Activated CD8-positive, alpha-beta memory T cell treated with anti-CD3 and anti-CD28 coated beads for 48 hours (primary cell): Measurements from ENCODE around the gene CACNA2D1.

Source experiments
- DNase-seq, 3 experiments: peaks; one replicate each; pipeline ENCODE4 v3.0.0-alpha.2; 2020; ENCODE audit warnings: low read depth in 2 of 3, low spot score in 2 of 3

Gene CACNA2D1

DNA sequence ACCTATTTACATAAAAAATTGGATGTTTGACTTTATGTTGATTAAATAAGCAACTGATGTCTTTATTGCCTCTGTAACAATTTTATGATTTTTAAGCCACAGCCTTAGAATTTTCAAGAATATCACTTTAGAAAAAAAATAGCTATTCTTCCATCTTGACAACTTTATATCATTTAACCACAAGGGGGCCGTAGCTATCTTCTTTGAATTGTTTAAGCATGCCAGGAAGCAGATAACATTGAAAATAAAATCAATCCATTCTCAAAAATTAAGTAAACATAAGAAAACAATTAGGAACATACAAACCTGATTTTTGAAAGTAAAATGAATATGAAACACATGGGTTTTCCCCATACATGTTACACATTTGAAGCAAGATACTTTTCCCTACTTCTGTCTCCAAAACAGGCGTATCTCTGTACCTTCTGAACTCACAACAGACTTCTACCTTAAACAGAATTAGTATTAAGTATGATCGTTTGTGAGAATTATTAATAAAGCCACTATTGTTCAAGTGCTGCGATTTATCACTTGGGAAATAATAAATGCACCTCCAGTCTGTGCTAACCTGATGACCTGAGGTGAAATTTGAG, 209.0 kb downstream of the CACNA2D1 start:
- DNase-seq: no peak

DNA sequence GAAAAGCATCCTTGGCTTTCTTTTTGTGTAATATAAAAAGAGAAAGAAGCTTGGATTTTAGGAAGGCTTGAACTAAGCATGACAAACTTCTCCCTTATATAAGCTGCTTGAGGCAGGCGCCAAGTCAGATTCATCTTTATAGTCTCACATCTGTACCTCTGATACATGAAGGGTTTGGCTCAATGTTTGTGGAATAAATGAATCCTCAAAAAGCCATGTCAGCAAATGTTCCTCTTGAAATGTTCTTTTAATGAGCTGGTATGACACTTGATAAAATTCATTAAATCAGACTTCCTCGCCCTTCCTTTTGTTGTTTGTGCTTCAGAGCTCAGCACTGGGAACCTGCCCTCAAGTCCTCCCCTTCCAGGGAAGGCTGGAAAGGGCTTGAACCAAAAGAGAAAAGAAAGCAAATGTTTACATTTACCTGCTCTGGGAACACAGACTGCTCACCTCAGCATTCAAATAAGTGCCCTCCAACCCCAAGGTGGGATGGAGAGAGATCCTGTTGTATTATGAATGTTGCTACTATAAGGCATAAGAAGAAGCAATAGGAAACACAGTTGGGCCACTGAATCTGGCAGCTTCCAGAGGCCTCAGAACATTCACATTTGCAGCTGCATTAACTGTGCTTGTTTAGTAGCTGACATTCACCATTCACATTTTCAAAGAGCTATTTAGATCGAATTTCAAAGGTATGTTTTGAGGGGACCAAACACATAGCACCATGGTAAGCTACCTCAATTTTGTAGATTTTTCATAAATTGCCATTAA, 212.6 kb downstream of the CACNA2D1 start:
- DNase-seq: no peak

DNA sequence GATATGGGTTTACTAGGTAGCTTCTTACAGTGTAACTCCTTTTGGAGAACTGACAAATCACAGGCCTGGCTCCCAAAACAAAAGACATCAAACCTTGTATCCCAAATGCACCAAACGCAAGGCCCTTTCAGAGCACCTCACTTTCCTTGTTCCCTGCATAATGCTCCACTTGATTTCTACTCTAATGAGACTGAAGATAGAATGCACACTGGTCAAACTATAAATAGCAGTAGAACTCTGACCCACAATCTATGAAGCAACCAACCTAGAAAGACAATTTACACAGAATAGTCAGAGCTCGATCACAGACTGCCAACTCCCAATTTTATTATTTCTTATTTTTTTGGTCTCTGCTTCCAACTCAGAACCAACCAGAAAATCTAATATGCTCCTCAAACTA, 214.4 kb downstream of the CACNA2D1 start:
- no peak for DNase-seq

DNA sequence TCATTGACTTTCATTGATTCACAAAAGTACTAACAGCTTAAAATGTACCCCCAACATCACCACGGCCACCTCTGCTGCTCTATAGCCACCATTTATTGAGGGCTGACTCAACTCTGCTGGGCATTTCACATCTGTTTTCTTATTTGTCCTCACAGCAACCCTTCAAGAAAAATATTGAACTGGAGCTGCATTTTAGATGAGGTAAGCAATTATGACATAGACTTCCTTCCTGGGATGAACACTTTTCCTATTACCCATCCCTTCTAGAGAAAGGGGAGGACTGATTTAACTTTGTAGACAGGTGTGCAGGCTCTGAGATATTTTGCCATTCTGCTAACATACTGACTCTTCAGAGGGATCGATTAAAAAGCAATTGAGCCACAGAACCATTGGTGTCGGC, 217.4 kb downstream of the CACNA2D1 start:
- DNase-seq: no peak

DNA sequence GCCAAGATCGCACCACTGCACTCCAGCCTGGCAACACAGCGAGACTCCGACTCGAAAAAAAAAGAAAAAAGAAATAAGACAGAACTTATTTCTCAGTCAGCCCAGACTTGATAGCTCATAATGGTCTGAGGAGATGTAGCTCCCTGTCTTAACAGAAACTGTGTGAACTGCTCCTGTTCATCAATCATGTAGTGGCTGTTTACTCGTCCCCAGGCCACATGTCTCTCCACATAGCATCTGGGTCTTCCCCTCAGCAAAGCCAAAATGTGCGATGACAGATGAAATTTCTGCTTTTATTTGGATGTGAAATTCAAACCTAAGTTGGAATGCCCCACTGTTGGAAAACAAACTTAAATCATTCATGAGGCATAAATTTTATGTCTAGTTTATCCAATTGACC, 219.0 kb downstream of the CACNA2D1 start:
- DNase-seq: no peak

DNA sequence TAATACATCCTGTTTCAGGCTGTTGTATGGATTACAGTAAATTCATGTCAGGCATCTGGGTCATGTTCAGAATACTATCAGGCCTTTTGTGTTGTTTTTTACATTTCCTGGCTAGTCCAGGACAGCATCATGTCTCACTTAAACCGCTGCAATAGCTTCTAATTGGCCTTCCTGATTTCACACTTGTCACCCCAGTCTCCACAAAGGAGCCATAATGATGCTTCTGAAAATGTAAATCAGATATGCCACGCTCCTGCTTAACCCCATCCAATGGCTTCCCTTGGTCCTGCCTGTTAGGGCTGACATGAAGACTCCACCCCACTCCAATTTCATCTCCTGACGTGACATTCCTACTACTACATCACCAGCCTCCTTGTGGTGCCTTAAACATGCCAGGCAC, 220.0 kb downstream of the CACNA2D1 start:
- DNase-seq: no peak

DNA sequence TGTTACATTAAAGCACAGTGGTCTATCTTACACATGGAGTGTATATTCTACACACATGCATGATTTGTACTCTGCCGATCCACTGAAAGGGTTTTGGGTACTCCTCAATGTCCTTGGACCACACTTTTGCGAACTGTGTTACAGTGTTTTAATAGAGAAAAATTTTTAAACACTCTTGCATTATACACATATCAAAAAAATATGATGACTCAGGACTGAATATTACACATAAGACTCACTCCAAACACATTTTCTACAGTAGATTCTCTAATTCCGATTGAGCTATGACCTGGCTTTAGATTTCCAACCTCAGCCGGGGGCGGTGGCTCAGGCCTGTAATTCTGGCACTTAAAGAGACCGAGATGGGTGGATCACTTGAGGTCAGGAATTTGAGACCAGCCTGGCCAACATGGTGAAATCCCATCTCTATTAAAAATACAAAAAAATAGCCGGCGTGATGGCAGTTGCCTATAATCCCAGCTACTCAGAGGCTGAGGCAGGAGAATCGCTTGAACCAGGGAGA, 222.4 kb downstream of the CACNA2D1 start:
- DNase-seq: no peak

DNA sequence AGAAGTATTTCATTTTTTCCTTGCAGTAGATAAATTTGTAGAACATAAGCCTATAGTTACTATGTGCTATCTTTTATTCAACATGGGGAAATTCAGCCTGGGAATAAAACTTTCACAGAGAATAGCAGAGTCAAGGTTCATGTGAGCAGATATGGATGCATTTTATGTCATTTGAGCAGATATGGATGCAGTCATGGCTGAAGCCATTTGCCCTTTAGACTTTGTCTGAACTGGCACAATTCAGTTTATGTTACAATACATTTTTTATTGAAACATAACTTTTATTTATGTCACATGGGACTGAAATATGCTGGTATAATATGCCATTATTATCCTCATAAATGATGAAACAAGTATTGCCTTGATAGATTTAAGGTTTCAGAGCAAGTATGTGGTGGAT, 231.1 kb downstream of the CACNA2D1 start:
- DNase-seq: no peak

DNA sequence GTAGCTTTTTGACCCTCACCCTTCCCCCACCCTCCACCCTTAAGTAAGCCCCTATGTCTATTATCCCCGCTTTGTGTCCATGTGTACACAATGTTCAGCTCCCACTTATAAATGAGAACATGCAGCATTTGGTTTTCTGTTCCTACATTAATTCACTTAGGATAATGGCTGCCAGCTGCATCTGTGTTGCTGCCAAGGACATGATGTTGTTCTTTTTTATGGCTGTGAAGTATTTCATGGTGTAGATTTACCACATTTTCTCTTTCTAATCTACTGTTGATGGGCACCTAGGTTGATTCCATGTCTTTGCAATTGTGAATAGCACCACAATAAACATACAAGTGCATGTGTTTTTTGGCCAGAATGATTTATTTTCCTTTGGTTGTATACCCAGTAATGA, 232.2 kb downstream of the CACNA2D1 start:
- no peak for DNase-seq

DNA sequence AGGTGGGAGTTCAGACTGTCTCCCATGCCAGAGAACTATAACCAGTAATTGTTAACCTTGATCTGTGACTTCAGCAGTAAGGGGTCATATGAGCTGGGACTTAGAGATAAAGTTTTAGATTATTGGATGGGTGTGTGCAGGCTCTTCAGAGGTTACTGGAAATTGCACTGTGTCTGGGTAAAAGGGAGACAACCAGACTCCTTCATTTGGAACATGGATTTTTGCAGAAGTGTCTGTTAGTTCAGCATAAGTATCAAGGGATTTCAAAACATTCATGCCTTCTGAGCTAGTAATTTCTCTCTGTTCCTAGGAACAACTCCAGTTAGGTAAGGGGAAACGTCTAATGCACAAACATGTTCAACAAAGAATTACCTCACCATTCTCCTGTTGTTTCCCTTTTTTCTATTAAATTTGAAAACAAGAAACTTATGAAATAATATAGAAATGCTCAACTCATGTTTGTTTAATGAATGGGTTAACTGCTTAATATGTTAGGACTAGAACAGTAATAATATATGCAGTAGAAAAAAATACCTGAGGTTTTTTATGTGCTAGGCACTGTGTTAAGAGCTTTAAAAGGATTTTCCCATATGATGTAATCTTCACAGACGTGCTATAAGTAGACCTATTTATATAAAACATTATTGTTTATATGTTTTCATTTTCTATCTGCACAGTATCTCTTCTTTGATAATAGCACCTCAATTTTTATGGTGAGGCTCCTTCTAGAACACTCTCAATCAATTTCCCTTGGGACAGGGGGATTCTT, 233.0 kb downstream of the CACNA2D1 start:
- DNase-seq: no peak

DNA sequence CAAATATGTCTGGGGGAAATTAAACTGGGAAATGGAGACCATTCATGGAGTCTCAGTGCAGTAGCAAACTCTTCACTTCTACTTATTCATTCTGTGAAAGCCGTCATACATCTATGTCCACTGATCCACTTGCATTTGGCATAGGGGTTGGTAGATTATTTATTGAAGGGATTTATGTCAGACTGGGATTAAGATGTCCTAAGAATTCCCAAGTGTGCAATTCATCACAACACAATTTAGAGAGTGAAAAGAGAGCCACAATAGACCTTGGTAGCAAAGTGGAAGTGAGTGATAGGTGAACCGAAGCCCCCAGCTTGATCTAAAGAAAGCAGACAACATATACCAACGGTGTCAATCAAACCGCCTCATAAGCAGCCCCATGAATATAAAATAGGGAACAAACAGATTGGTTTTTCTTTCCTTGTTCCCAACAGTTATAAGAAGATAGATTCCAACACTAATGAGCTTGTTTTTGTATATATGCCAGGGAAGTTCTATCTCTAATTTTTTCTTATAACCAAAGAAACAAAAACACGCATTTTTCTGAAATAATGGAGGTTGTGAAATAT, 234.3 kb downstream of the CACNA2D1 start:
- no peak for DNase-seq

DNA sequence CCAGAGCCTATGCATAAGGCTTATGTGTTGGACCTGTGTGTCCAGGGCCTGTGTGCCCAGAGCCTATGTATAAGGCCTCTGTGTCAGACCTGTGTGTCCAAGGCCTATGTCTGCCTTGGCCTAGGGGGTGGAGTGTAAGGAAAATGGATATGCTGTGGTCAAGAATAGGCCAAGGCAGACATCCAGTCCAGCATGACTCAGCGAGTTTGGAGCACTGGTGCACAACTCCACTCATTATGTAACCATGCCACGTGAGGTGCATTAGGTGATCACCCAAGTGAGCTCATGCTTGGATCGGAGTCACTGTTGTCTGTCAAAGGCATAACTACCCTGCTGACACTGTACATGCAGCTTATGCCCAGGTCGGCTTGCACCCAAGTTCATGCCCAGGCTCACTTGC, 238.9 kb downstream of the CACNA2D1 start:
- no peak for DNase-seq

DNA sequence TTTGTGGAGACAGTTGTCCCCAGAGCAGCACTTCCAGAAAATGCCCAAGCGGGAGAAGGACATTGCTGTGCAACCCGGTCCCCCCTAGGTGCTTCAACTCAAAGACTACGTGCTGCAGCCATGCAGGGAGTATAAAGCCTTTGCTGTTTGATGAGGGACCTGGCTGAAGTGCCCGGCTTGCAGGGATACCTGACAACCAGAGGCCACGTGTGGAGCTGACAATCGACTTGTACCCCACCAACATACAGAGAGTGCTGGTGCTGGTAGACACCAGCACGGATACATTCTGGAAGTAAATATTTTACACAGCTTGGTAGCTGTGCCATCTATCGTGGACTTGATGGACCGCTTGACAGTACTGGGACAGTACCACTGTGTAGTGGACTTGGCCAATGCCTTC, 240.6 kb downstream of the CACNA2D1 start:
- no peak for DNase-seq

DNA sequence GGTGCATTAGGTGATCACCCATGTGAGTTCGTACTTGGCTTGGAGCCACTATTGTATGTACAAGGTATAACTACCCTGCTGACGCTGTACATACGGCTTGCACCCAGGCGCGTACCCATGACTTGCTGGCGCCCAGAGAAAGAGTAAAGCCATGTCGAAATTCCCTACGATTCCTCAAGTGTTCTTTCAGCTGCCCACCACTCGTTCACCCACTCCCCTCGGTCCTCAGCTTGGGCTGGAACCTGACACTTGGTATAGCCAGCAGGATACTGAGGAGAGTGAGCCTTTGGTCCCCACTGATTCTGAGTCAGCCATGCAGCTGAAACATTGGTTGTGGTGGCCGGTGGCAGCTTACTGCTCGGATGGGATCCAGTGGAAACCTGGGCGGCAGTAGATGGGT, 241.5 kb downstream of the CACNA2D1 start:
- DNase-seq: no peak

DNA sequence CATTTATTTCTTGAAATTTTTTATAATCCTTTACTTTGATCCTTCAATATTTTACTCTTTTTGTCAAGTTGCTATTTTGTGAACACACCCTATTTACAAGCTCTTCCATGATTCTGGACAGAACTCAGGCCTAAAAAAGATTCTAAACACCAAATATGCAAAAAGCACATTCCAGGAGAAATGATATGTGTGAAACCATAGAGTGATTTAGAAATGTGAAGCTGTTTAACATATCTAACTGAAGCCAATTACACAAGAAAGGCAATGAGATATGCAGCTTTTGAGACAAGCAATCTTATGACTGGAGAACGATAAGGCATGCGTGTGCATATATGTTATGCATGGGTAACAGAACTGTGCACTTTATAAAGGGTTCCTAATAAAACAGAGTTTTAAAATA, 243.0 kb downstream of the CACNA2D1 start:
- no peak for DNase-seq

DNA sequence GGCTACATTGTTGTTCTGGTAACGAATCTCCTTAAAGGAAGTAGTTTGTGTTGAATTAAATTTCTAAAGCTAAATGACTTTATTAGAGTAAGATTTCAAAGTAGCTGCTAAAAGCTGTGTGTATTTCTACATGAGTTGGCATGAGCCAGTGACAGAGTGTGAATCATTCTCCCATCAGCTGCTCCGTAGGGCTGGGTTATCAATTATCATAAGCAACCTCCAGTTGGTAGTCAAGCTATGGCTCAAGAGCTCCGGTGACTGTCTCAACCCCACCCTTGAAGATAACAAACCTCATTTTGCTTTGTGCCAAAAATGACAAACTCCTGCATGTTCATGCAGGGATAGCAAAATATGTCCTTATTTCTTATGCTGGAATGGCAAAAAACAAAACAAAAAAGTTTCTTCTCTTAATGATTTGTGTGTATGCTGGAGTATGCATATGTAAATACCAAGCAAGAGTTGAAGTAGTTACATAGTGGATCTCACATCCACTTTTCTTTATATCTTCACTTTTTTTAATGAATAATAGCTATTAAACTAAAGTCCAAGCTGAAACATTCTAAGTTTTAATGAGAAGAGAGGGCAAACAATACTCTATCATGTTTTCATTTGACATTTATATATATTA, 249.4 kb downstream of the CACNA2D1 start:
- no peak for DNase-seq

DNA sequence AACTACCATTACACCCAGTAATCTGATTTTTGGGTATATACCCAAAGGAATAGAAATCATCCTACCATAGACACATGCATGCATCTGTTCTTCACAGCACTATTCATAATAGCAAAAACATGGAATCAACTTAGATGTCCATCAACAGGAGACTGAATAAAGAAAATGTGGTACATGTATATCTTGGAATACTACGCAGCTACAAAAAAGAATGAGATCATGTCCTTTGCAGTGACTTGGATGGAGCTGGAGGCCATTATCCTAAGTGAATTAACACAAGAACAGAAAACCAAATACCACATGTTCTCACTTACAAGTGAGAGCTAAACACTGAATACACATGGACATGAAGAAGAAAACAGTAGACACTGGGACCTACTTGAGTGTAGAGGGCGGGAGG, 254.9 kb downstream of the CACNA2D1 start:
- no peak for DNase-seq

DNA sequence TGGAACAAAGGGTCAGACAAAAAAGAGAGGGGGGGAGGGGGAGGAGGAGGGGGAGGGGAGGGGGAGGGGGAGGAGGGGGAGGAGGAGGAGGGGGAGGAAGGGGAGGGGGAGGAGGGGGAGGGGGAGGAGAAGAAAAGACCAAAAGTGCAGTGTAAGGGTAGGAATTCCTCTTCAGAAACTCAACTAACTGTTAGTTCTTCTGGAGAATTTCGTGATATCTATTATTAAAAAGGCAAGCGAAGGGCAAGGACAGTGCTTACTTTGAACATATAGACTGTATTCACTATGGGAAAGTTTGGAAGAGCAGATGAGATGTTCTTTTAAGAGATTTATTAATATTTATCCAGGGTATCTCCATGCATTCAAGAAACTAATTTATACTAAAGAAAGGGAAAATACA, 258.1 kb downstream of the CACNA2D1 start:
- DNase-seq: no peak

DNA sequence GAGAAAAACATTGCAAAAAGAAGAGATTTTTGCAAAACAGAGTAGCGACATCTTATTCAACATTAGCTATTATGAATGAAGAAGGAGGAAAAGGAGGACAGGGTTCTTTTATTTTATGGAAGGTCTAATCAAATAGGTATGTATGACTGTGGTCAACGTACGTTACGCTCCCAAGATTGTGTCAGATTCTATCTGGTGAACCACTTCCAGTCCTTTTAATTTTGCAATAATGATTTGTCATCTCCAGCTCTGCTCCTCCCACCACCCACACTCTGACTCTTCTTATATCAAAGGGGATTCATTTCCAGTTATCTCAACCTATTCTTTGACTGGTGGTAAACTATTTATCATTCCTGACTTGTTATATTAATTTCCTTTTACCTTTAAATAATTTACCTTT, 259.9 kb downstream of the CACNA2D1 start:
- no peak for DNase-seq

DNA sequence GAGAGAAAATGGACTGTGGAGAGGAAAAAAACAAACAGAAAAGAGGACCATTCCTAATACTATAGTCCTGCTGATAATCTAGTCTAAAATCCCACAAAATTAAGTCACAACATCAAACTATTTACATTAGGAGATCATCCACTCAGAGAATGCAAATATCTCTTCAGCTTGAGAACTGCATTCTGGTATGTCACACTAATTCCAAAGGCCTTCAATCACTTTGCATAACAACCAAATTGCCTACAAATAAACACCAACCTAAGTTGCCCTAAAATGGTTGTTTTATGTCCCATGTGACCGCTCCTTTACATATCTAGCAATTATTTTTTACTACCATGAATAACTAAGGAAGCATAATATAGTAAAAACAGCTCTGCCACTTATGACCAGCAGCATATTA, 264.3 kb downstream of the CACNA2D1 start:
- DNase-seq: no peak

DNA sequence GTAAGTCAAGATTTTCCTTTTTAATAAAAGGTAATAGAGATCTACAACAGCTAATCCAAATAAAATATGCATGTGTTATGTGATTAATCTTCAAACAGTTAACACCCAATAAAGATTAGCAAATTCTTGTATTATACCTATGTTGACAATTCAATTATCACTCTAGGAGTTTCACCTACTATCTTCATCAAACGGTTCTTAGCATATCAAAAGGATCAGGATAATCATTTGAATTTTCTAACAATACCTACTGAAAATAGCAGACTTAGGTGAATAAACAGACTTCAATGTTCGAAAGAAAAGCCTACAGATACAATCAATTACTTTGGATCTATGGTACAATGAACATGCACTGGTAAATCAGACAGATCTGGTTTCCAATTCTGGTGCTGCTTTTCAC, 268.3 kb downstream of the CACNA2D1 start:
- DNase-seq: no peak
